ENCODE data around the gene SMIM5.

GRCh38 chr17:75647061-75647460 lies 13.8 kb downstream of the SMIM5 start:
- TF ChIP-seq CTCF (IDR thresholded peaks at IDR 0.05) (no peak), EZH2 (IDR thresholded peaks at IDR 0.05) (no peak), EZH2phosphoT487 (IDR thresholded peaks at IDR 0.05) (no peak)

Measured in neural progenitor cell (in vitro differentiated cells).